Chondrocyte (in vitro differentiated cells): Measurements from ENCODE around the gene HLCS. TPM values are rescaled to one million over a fixed set of nuclear protein-coding genes. Genes with fewer than 3 reads are reported as not detected.
A peak's percentile ranks its signal among the peaks of the same experiment; 100 is the strongest.

Source experiments
- DNase-seq: peaks from one replicate; pipeline ENCODE4 v3.0.0; 2021; ENCODE audit warnings: mixed read lengths, low spot score
- H3K27ac Mint-ChIP-seq: one replicate; pipeline ENCODE4 v1.8.0; 2021; ENCODE audit warnings: mild to moderate bottlenecking, moderate library complexity, mixed read lengths; ENCODE audit not compliant: unreplicated experiment
- H3K27me3 Mint-ChIP-seq: 2 replicates; pipeline ENCODE4 v1.8.0; 2021; ENCODE audit warnings: low read depth, mixed read lengths
- H3K36me3 Mint-ChIP-seq: 2 replicates; pipeline ENCODE4 v1.8.0; 2021; ENCODE audit warnings: low read depth, mixed read lengths
- H3K4me1 Mint-ChIP-seq: 2 replicates; pipeline ENCODE4 v1.8.0; 2021; ENCODE audit warnings: low read depth, mild to moderate bottlenecking, mixed read lengths
- H3K4me3 Mint-ChIP-seq: one replicate; pipeline ENCODE4 v1.8.0; 2021; ENCODE audit warnings: mild to moderate bottlenecking, moderate library complexity, mixed read lengths; ENCODE audit not compliant: unreplicated experiment
- H3K9me3 Mint-ChIP-seq: 2 replicates; pipeline ENCODE4 v1.8.0; 2021; ENCODE audit warnings: low read depth, mixed read lengths
- long read RNA-seq: library from polyadenylated mRNA; stranded (forward); transcript quantifications from one replicate; pipeline ENCODE4 v2.0.0, GENCODE V29; 2021
- total RNA-seq: library from RNA; stranded (reverse); gene quantifications from 3 replicates; pipeline ENCODE4 v1.2.1, GENCODE V29; 2021
- TF ChIP-seq, protein P1 (sequence below): fragments of 200-600 bp; sonication (generic); IDR thresholded peaks from 2 replicates; pipeline ENCODE4 v1.5.0; 2021; ENCODE audit warnings: antibody characterized with exemption, mild to moderate bottlenecking, moderate library complexity

Gene HLCS
- total RNA-seq: 27.0 to 32.9 TPM (median 30.4 TPM) in 3 replicates
- long read RNA-seq, full-length matches to known transcripts: 7 of 86 reads
- long read RNA-seq, partial matches to known transcripts: 11 of 86 reads
- long read RNA-seq, other reads (novel, unspliced or antisense): 68 of 86 reads

DNA sequence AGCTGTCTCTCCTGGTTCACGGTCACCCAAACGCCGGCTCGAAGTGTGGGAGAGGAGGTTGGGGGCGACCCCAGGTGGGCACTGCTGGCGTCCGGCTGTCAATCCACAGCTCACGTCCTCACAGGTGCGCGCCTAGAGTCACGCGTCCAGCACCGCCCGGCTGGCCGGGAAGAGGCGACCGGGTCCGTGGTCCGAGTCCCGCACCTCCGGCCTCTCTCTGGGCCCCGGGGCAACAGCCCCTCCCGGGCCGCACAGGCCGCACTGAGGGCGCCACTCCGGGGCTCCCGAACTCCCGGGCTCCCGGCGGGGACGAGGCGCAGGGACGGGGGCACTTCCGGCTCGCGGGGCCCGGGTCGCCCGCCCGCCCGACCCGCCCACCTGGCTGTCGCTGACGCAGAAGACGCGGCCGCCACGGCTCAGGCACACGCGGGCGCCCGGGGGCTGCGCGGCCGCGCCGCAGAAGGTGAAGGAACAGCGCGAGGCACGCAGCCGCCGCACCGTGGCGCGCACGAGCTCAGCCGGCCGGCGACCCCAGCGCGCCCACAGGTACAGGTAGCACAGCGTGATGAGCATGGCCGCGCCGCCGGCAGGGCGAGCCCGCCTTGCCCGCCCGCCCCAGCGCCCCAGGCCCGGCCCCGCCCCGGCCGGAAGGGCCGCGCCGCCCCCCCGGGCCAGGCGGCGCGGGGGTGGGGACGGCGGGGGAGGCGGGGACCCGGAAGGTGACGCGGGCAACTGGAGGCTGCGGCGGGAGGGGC lies at the start of gene HLCS:
Gene HLCS, minus strand, starts transcription at position 604 of the 755 bp plus-strand sequence. Its CDS starts 31 bp downstream, at position 573.
- Mint-ChIP-seq H3K36me3 (no peaks in the 10 kb centered on the region), H3K4me3 (peak within 1 kb of the TSS; percentile 76), H3K27ac (peak within 1 kb of the TSS; percentile 88), H3K9me3 (no peaks in the 10 kb centered on the region), H3K4me1 (peaks cover 21% of the 10 kb centered on the region), H3K27me3 (no peaks in the 10 kb centered on the region)
- TF ChIP-seq, protein P1, sequence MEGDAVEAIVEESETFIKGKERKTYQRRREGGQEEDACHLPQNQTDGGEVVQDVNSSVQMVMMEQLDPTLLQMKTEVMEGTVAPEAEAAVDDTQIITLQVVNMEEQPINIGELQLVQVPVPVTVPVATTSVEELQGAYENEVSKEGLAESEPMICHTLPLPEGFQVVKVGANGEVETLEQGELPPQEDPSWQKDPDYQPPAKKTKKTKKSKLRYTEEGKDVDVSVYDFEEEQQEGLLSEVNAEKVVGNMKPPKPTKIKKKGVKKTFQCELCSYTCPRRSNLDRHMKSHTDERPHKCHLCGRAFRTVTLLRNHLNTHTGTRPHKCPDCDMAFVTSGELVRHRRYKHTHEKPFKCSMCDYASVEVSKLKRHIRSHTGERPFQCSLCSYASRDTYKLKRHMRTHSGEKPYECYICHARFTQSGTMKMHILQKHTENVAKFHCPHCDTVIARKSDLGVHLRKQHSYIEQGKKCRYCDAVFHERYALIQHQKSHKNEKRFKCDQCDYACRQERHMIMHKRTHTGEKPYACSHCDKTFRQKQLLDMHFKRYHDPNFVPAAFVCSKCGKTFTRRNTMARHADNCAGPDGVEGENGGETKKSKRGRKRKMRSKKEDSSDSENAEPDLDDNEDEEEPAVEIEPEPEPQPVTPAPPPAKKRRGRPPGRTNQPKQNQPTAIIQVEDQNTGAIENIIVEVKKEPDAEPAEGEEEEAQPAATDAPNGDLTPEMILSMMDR: peak; percentile 53
- DNase-seq: peak; percentile 92

GRCh38 chr21:37009740-37010341 lies 43.4 kb upstream of the HLCS start:
- no peak for DNase-seq
- Mint-ChIP-seq H3K4me3 (peak overlapping the region; percentile 63), H3K9me3 (no peaks in the 10 kb centered on the region), H3K27me3 (no peaks in the 10 kb centered on the region), H3K4me1 (peaks cover 7% of the 10 kb centered on the region), H3K36me3 (no peaks in the 10 kb centered on the region), H3K27ac (no peak overlapping the region)
- TF ChIP-seq, protein P1: peak; percentile 91

DNA sequence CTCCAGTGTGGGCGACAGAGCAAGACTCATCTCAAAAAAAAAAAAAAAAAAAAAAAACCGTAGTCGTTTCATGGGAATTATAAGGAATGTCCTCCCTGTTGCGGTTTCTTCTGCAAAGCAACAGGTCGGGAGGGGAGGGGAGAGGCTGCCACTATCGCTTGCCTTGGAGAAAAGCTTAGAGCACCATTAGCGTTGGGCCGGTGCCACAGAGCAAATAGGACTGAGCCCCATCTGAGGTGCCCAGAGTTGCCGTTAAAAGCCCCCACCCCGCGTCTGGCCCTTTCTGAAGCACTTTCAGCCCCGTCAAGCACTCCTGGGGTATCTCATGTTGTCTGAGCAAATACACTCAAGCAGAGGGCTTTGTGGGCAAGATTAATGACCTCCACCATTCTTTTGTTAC lies 42.3 kb upstream of the HLCS start:
- peaks cover 7% of the 10 kb centered on the region for H3K4me1 Mint-ChIP-seq
- H3K36me3 Mint-ChIP-seq: no peaks in the 10 kb centered on the region
- TF ChIP-seq, protein P1: no peak
- no peak for DNase-seq
- H3K27ac Mint-ChIP-seq: no peak overlapping the region
- H3K9me3 Mint-ChIP-seq: no peaks in the 10 kb centered on the region
- no peak overlapping the region for H3K4me3 Mint-ChIP-seq
- no peaks in the 10 kb centered on the region for H3K27me3 Mint-ChIP-seq

DNA sequence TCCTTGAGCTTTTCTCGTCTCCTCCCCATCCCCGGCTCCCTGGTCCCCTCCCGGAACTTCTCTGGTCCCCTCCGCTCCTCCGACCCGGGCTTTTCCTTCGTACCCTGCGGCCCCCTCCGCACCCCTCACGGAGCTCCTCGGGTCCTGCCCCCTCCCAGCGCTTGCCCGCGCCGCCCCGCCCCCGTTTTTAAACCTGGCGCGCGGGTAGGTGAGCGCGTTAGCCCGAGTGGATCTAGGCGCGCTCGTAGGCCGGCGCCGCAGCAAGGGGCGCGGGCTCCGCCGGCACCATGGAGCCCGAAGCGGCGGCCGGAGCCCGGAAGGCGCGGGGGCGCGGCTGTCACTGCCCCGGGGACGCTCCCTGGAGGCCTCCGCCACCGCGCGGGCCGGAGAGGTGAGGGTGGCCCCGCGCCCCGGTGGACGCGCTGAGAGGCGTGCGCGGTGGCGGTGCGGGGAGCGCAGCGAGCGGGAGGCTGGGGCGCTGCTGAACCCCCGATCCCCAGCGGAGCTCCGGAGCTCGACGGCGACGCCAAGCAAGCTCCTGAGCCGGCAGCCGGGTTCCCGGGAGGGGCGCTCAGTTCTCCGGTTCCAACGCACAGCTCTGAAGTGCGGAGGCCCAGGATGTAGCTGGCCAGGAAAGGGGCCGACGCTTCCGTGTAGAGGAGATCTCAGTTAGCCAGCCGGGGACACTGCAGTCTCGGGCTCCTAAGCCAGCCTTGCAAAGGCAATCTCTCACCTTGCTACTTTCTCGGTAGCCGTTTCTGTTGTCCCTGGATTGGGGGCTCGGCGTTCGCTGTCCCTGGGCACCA lies 40.2 kb upstream of the HLCS start, which contains the start of gene RIPPLY3:
Gene RIPPLY3, plus strand, starts transcription at position 217 of the 806 bp plus-strand sequence. Its CDS starts 71 bp downstream, at position 288.
- Mint-ChIP-seq H3K4me3 (peak within 1 kb of the TSS; percentile 64), H3K4me1 (peaks cover 7% of the 10 kb centered on the region), H3K9me3 (no peaks in the 10 kb centered on the region), H3K36me3 (no peaks in the 10 kb centered on the region), H3K27ac (no peak within 1 kb of the TSS), H3K27me3 (no peaks in the 10 kb centered on the region)
- TF ChIP-seq, protein P1: no peak
- no peak for DNase-seq
